HG02840 (cell line): Measurements from ENCODE around the gene TMEM97.
"Not testable (repeated sequence)": the region's sequence is repeated elsewhere in the genome, so short reads cannot be mapped to it uniquely, and the experiment has no call there.

Experiments used
- ATAC-seq: cut with Tn5 transposase; IDR thresholded peaks from one replicate; pipeline ENCODE4 v1.9.1; 2021; ENCODE audit warnings: mild to moderate bottlenecking, moderate library complexity, moderate number of reproducible peaks; ENCODE audit not compliant: unreplicated experiment, low FRiP score

Gene TMEM97

GRCh38 chr17:28318759-28319597, at the start of gene TMEM97:
Gene TMEM97, plus strand, starts transcription at chr17:28319200. Its CDS starts 40 bp downstream, at chr17:28319240.
- ATAC-seq: peak; percentile 94

DNA sequence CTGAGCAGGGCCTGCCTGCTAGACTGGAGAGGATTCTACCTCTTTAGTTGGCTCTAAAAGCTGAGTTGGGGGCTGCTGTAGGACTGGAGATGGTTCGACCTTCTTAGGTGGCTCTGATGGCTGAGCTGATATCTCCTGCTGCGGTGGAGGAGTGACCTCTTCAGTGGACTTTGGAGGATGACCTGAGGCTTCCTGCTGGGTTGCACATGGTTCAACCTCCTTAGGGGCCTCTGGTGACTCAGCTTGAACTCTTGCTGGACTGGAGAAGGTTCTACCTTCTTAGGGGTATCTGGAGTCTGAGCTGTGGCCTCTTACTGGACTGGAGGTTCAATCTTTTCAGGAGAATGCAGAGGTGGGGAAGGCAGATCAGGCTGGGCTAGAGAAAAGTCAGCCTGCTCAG, 48.9 kb upstream of the TMEM97 start:
- no peak for ATAC-seq

DNA sequence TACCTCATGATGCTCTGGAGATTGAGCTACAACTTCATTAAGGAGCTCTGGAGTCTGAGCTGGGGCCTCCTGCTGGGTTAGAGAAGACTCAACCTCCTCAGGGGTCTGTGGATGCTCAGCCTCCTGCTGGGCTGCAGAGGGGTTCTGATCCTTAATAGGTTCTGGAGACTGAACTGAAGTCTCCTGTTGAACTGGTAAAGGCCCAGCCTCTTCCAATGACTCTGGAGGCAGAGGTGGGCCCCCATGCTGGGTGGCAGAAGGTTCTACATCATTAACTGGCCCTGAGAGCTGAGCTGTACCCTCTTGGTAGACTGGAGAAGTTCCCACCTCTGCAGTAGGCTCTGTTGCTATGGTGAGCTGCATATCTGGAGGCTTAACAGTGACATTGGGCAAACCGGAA, 48.1 kb upstream of the TMEM97 start:
- ATAC-seq: no peak

- ATAC-seq: no peak
Measured at GRCh38 chr17:28271431-28271830, 47.6 kb upstream of the TMEM97 start.

GRCh38 chr17:28272166-28272565, 46.8 kb upstream of the TMEM97 start:
- no peak for ATAC-seq

- not testable (repeated sequence) for ATAC-seq
Measured at GRCh38 chr17:28273341-28273740, 45.7 kb upstream of the TMEM97 start.

DNA sequence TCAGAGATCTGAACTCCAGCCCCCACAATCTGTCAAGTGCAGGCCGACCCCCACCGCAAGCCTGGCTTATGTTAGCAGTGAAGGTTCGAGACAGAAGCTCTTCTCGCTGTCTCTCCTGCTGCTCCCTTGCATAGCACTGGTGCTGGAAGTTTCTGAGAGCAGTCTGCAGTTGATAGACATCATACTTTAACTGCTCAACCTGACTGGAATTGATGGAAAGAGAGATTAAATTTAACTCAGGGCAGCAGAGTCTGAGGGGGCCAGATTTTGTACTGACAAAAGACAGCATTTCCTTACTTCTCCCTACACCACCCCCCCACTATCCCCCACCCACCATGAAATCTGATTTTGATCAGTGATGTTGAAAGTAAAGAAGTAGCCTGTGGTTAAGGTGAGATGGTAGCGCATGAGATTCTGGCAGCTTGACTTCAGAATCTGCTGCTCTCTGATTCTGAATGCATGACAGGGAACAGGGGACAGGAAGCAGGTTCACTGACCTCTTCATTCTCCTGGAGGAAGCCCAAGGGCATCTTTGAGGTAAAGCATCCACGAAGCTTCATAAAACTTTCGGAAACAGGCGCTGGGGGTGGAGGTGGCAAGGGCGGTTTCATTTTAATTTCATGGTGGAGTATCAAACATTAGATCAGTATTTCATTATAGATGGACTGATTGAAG, 44.3 kb upstream of the TMEM97 start:
- ATAC-seq: no peak

GRCh38 chr17:28276011-28276410, 43.0 kb upstream of the TMEM97 start:
- no peak for ATAC-seq

DNA sequence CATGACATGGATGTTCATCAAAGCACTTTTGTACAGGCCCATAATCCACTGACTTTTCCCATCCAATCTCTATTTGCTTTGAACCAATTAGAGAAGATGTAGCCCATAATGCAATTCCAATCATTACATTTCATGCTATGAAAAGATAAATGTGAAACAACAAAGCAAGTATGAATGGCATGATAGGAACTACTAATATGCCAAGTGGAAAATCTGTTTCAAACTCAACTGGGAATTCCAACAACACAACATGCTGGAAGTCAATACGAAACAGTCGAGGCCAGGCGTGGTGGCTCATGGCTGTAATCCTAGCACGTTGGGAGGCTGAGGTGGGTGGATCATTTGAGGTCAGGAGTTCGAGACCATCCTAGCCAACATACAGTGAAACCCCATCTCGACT, 39.6 kb upstream of the TMEM97 start:
- no peak for ATAC-seq

- no peak for ATAC-seq
Measured at GRCh38 chr17:28280826-28281225, 38.2 kb upstream of the TMEM97 start.

DNA sequence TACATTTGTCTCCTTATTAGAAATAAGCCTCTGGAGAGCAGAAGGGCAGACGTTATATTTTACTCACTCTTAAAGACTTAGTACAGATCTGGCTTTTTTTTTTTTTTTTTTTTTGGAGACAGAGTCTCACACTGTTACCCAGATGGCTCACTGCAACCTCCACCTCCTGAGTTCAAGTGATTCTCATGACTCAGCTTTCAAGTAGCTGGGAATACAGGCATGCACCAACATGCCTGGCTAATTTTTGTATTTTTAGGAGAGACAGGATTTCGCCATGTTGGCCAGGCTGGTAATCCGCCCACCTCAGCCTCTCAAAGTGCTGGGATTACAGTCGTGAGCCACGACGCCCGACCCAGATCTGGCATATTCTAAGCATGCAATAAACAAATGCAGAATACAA, 36.4 kb upstream of the TMEM97 start:
- no peak for ATAC-seq

GRCh38 chr17:28285965-28286364, 33.0 kb upstream of the TMEM97 start:
- ATAC-seq: no peak

DNA sequence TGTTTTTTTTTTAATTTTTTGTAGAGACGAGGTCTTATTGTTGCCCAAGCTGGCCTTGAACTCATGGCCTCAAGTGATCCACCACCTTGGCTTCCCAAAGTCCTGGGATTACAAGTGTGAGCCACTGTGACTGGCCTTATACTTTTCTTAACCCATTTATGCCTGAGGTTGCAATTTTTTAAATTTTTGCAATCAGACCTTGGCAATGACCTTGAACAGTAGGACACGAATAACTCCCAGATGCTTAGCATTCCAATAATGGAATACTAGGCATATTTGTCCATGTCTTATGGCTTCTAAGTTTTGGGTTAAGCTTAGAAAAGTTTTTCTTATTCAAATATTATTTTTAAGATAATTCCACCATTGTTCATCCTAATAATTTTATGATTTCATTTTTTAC, 28.3 kb upstream of the TMEM97 start:
- ATAC-seq: no peak

DNA sequence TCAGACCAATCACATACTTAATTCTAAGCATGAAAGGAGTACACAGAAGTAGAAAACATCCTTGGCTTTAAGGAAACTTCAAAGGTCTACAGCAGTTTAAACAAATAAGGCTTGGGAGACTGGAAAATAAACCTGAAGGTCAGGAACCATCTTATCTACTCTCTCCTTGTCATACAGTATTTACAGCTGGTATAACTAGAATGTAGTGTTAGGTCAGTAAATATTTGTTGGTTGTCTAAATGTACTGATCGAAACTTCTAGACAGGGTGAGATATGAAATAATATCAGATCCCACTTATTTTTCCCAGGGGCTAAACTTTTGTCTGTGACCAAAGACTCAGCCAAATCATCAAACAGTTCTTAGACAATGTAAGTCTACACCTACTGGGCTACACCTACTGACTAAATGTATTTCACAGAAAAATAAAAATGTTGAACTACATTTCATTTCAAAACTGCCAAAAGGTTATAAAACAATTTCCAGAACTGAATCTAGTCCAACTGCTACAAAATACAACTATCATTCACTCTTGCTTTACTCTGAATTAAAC, 27.1 kb upstream of the TMEM97 start:
- no peak for ATAC-seq

- ATAC-seq: not testable (repeated sequence)
Measured at GRCh38 chr17:28292878-28293277, 26.1 kb upstream of the TMEM97 start.

- ATAC-seq: no peak
Measured at GRCh38 chr17:28293994-28294393, 25.0 kb upstream of the TMEM97 start.

DNA sequence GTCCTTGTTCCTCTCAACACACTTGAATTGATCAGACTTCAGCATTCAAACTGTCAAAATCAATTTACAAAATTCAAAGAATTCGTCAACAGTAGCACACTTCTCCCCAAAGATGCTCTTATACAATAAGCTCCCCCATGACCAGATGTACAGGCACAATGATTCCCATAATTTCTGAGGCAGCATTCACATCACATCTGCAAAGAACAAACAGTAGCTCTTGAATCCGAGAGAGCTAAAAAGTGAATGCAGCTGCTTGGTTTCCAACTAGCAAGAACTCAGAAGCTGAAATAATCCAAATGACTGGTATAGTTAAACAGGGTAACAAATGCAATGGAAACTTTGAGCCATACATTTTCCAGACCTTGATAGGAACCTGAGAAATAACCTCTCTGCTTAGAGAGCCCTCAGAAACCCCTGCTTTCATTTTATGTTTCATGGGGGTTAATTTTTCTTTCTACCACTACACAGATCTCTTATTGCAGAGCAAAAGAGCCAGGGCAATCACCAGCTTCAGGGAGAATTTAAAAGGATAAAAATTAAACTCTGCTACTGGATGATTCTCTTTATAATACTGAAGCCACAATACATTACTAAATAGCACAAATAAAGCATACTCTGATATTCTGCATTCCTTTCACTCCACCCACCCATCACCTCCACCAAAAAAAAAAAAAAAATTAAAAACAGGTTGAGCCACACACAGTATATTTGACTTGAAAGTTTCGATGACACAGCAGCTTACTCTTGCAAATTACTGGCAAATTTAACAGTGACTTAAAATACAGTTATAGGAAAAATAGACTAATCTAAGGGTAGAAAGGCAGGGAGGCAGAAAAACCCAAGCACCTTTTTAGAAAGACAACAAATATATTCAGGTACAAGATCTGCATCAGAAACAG, 23.1 kb upstream of the TMEM97 start:
- ATAC-seq: no peak

GRCh38 chr17:28298449-28298848, 20.6 kb upstream of the TMEM97 start:
- ATAC-seq: no peak

GRCh38 chr17:28306954-28307401, 12.0 kb upstream of the TMEM97 start:
- ATAC-seq: no peak

- ATAC-seq: no peak
Measured at GRCh38 chr17:28313841-28314240, 5.2 kb upstream of the TMEM97 start.
